Measurements from ENCODE around the gene IP6K1. TPM values are rescaled to one million over a fixed set of nuclear protein-coding genes. Genes with fewer than 3 reads are reported as not detected.

The IP6K1 gene
- total and polyA plus RNA-seq, 4 donors = 16.1 to 54.9 (median 32.5) TPM

GRCh38 chr3:49794926-49795905 is 8.9 kb upstream of the IP6K1 start:
- ATAC-seq (ENCODE audit: insufficient read depth, low FRiP score) (no peak), DNase-seq (no peak)
- H3K27ac ChIP-seq (ENCODE audit: low read depth in 1 of 2, low read length in 1 of 2) = no peak overlapping the region
- H3K4me3 ChIP-seq = no peak overlapping the region
- no peaks in the 10 kb centered on the region for H3K4me1 ChIP-seq (ENCODE audit: control insufficient read depth in 5 of 5, insufficient read depth in 5 of 5, low read length in 5 of 5)
- 90 to 94% methylated on average over 24 of the region's 24 CpGs for WGBS, 2 donors
- no peak for TF ChIP-seq CTCF (IDR thresholded peaks at IDR 0.05; ENCODE audit: control extremely low read depth, extremely low read depth)
- H3K36me3 ChIP-seq (ENCODE audit: control insufficient read depth in 4 of 4, insufficient read depth in 4 of 4, low read length in 4 of 4) = no peaks in the 10 kb centered on the region
- no peaks in the 10 kb centered on the region for H3K27me3 ChIP-seq (ENCODE audit: control insufficient read depth in 3 of 3, insufficient read depth in 3 of 3, low read length in 2 of 3)
- no peak overlapping the region for H3K9ac ChIP-seq (ENCODE audit: insufficient read depth in 1 of 2, low read length in 2 of 2)
- H3K9me3 ChIP-seq (ENCODE audit: control insufficient read depth in 4 of 4, insufficient read depth in 3 of 4, low read length in 3 of 4) = no peaks in the 10 kb centered on the region

- Histone ChIP-seq H3K9me3 (ENCODE audit: control insufficient read depth in 4 of 4, insufficient read depth in 3 of 4, low read length in 3 of 4) (no peaks in the 10 kb centered on the region), H3K27ac (ENCODE audit: low read depth in 1 of 2, low read length in 1 of 2) (no peak overlapping the region), H3K9ac (ENCODE audit: insufficient read depth in 1 of 2, low read length in 2 of 2) (no peak overlapping the region), H3K4me1 (ENCODE audit: control insufficient read depth in 5 of 5, insufficient read depth in 5 of 5, low read length in 5 of 5) (no peaks in the 10 kb centered on the region), H3K27me3 (ENCODE audit: control insufficient read depth in 3 of 3, insufficient read depth in 3 of 3, low read length in 2 of 3) (no peaks in the 10 kb centered on the region), H3K36me3 (ENCODE audit: control insufficient read depth in 4 of 4, insufficient read depth in 4 of 4, low read length in 4 of 4) (no peaks in the 10 kb centered on the region), H3K4me3 (no peak overlapping the region)
- WGBS, 2 donors = 86 to 88% methylated on average over 4 of the region's 4 CpGs
- no peak for TF ChIP-seq CTCF (IDR thresholded peaks at IDR 0.05; ENCODE audit: control extremely low read depth, extremely low read depth)
- DNase-seq (no peak), ATAC-seq (ENCODE audit: insufficient read depth, low FRiP score) (no peak)
These were observed 8.1 kb upstream of the IP6K1 start for GRCh38 chr3:49794431-49794830.

- no peaks in the 10 kb centered on the region for H3K9me3 ChIP-seq (ENCODE audit: control insufficient read depth in 4 of 4, insufficient read depth in 3 of 4, low read length in 3 of 4)
- ATAC-seq (ENCODE audit: insufficient read depth, low FRiP score) = no peak
- H3K27ac ChIP-seq (ENCODE audit: low read depth in 1 of 2, low read length in 1 of 2) = no peak overlapping the region
- 93 to 95% methylated on average over 13 of the region's 13 CpGs for WGBS, 2 donors
- H3K36me3 ChIP-seq (ENCODE audit: control insufficient read depth in 4 of 4, insufficient read depth in 4 of 4, low read length in 4 of 4) = no peaks in the 10 kb centered on the region
- no peaks in the 10 kb centered on the region for H3K27me3 ChIP-seq (ENCODE audit: control insufficient read depth in 3 of 3, insufficient read depth in 3 of 3, low read length in 2 of 3)
- no peak for DNase-seq
- no peak overlapping the region for H3K4me3 ChIP-seq
- no peak overlapping the region for H3K9ac ChIP-seq (ENCODE audit: insufficient read depth in 1 of 2, low read length in 2 of 2)
- no peak for TF ChIP-seq CTCF (IDR thresholded peaks at IDR 0.05; ENCODE audit: control extremely low read depth, extremely low read depth)
- H3K4me1 ChIP-seq (ENCODE audit: control insufficient read depth in 5 of 5, insufficient read depth in 5 of 5, low read length in 5 of 5) = no peaks in the 10 kb centered on the region
These were observed 7.2 kb upstream of the IP6K1 start for GRCh38 chr3:49793486-49794085.
